GM20000 (cell line): ENCODE results near the gene LGI4.
A peak's percentile ranks its signal among the peaks of the same experiment; 100 is the strongest.

Experiments
- DNase-seq: peaks from one replicate; pipeline ENCODE4 v3.0.0; 2012; ENCODE audit warnings: low spot score
- TF ChIP-seq, protein P1 (sequence below): IDR thresholded peaks from 2 replicates; pipeline ENCODE4 v1.5.1; 2012; ENCODE audit warnings: mild to moderate bottlenecking, control low read depth; ENCODE audit errors: extremely low read depth, missing control alignments

The LGI4 gene

DNA sequence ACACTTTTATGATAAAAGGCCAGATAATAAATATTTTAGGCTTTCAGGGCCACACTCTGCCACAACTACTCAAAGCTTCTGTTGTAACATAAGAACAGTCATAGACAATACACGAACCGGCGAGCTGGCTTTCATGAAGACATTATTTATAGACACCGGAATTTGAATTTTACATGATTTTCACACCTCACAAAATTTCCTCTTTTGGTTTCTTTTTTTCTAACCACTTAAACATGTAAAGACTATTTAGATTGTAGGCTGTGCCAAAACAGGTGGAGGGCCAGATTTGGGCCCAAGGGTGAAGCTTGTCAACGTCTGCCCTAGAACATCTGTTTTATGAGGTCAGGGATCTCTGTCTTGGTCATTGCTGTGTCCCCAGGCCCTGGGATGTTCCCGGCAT lies 48.9 kb downstream of the LGI4 start:
- peak; percentile 77 for DNase-seq
- TF ChIP-seq, protein P1, sequence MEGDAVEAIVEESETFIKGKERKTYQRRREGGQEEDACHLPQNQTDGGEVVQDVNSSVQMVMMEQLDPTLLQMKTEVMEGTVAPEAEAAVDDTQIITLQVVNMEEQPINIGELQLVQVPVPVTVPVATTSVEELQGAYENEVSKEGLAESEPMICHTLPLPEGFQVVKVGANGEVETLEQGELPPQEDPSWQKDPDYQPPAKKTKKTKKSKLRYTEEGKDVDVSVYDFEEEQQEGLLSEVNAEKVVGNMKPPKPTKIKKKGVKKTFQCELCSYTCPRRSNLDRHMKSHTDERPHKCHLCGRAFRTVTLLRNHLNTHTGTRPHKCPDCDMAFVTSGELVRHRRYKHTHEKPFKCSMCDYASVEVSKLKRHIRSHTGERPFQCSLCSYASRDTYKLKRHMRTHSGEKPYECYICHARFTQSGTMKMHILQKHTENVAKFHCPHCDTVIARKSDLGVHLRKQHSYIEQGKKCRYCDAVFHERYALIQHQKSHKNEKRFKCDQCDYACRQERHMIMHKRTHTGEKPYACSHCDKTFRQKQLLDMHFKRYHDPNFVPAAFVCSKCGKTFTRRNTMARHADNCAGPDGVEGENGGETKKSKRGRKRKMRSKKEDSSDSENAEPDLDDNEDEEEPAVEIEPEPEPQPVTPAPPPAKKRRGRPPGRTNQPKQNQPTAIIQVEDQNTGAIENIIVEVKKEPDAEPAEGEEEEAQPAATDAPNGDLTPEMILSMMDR: no peak

DNA sequence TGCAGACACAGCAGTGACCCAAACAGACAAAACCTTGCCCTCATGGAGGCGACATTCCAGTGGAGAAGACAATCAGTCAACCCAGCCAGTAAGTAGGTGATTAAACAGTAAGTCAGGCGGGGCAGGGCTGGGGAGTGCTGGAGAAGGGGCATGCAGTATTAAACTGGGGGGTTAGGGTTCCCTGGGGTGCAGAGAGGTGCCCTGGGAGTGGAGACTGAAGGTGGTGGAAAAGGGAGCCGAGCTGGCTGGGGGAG lies 50.4 kb downstream of the LGI4 start:
- TF ChIP-seq, protein P1: no peak
- no peak for DNase-seq

DNA sequence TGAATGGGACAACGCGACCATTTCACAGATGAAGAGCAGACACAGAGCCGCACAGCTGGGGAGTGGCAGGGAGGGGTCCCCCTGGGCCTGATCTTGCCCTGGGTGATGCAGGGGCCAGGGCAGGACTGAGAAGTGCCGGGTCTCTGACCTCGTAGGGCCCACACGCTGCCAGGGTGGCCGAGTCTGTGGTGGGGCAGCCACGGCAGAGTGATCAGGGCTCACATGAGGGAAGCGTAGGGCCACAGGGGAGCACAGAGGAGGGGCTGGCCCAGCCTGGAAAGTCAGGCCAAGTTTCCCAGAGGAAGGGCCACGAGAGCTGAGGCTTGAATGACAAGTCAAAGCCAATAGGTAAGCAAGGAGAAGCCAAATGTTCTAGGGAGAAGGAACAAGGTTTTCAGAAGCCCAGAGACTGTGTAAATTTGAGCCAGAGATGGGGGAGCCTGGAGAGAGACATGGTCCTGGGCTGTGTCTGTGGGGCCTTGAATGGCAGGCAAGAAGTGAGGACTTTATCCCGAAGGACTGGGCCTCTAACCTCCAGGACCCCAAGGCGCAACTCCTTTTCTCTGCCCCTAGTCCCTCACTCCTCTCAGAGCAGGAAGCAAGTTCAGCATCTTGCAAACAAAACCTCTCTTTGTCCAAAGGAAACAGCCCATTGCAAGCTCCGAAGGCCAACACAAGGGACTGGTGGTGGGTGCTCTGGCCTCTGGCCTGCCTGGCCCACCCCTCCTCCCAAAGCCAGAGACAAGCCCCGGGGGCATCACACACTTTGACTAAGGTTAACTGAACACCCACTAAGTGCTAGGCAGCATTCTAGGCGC lies 51.0 kb downstream of the LGI4 start:
- TF ChIP-seq, protein P1: no peak
- no peak for DNase-seq

DNA sequence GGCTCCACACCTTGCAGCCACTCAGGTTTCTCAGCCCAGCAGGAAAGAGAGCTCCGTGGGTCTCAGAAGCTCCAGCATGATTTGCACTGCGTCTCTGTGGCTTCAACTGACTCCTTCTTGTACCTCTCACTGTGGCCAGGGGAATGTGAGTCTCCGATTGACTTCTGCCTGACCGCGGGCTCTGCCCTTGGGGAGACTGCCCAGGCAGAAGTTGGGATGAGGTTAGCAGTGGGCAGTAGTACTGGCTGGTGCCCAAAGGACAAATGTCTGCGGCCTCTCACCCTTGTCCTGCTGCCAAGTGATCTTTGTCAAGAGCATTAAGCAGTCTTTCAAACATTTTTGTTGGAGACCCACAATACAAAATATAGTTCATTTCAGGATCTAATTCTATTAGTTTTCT lies 53.7 kb downstream of the LGI4 start:
- TF ChIP-seq, protein P1: no peak
- DNase-seq: no peak

DNA sequence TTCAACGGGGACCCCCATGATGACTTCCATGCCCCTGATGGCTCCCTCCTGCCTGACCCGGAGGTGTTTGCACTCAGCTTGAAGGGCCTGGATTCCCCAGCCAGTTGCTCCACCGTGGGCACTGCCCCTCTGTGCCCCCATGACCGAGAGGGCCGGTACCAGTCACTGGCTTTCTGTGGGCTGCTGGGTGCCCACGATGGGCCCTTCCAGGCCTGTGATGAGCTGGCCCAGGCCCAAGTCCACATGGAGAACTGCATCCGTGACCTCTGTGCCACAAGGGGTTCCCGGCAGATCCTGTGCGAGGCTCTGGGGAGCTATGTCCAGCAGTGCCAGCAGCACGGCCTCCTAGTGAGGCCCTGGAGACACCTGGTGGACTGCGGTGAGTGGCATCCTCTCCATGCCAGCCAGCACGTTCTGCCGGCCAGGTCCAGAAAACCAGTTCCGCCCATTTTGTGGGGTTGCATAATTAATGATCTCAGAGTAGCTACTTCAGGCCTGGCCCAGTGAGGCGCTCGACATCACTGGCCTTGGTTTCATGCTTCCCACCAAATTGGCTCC lies 54.2 kb downstream of the LGI4 start:
- TF ChIP-seq, protein P1: no peak
- no peak for DNase-seq

DNA sequence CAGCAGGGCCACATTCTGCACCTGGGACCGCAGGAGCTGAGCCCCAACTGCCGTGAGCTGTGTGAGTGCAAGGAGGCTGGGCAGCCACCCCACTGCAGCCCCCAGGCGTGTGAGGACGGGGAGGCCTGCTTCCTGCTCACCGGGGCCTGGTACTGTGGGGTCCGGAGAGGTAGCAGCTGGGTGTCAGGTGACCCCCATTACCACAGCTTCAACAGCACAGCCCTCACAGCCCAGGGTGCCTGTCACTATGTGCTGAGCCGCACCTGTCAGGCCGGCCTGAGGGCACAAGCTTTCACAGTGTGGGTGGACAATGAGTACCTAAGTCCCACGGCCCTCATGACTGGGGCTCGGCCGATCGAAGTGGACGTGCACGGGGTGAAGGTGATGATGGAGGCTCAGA lies 55.0 kb downstream of the LGI4 start:
- no peak for DNase-seq
- TF ChIP-seq, protein P1: no peak

DNA sequence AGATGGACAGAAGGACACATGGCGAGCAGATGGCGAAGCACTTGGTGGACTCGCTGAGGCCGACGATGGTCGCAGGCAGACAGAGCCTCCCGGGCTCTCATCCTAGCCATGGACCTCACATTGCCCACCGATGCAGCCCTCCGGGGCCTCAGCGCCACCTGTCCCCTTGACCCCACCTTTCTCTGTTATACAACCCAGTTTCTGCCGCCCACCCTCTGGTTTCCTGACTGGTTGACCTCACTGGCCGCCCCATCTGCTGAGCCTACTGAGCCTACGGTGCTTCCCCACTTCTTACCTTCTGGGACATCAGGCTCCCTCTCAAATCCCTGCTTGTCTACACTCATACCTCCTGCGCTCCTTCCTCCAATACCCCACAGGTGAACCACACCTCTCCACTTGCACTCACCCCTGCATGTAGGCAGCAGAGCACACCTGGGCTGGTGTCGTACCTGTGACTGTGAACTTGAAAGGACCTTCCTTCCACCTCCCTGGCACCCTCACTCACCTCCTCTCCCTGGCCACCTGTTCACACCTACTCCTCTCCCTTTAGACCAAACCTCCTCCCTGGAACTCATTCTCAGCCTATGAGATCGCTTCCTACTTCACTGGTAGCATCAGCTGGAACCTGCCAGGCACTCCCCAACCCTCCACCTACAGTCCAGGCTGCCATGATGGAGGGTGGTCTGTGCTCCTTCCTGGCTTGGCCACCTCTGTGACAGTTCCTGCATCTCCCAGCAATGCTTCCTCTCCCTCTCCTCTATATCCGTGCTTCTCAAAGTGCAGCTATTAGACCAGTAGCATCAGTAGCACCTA lies 57.2 kb downstream of the LGI4 start:
- TF ChIP-seq, protein P1: no peak
- DNase-seq: no peak
